ENCODE results near the gene KDM4D. TPM values are rescaled to one million over a fixed set of nuclear protein-coding genes. Genes with fewer than 3 reads are reported as not detected.

Gene KDM4D
- total RNA-seq, 4 donors from 2014 or later: 0.38 to 0.83 (median 0.44) TPM

GRCh38 chr11:94968334-94968958 is 5.1 kb upstream of the KDM4D start:
- Histone ChIP-seq H3K27ac (no peak overlapping the region), H3K27me3 (no peaks in the 10 kb centered on the region), H3K4me1 (peaks cover 6 to 15% (median 9%) of the 10 kb centered on the region in 3 donors), H3K4me3 (no peak overlapping the region), H3K9me3 (no peaks in the 10 kb centered on the region), H3K36me3 (peaks cover 5 to 86% (median 33%) of the 10 kb centered on the region in 3 donors)
- no peak for DNase-seq
- intact Hi-C loops (cut with DNase I): no loop called here
- TF ChIP-seq POLR2A (IDR thresholded peaks at IDR 0.05) (no peak), CTCF (IDR thresholded peaks at IDR 0.05) (peak in 4 of 6 experiments; percentile 30 to 60 (median 50))
- WGBS, 2 donors: 96 to 100% methylated on average over 1 of the region's 1 CpG

- intact Hi-C loops (cut with DNase I): loop anchor here (10.0 kb wide), 1 partner anchor 348 kb away; no protein-coding TSS in a partner anchor
- Histone ChIP-seq H3K36me3 (peaks cover 0 to 43% (median 14%) of the 10 kb centered on the region in 3 donors), H3K4me1 (peaks cover 6 to 21% (median 12%) of the 10 kb centered on the region in 3 donors), H3K9me3 (no peaks in the 10 kb centered on the region), H3K4me3 (peak overlapping the region; percentile 69 to 97 (median 79)), H3K27me3 (no peaks in the 10 kb centered on the region), H3K27ac (peak overlapping the region; percentile 83 to 94 (median 85))
- TF ChIP-seq CTCF (IDR thresholded peaks at IDR 0.05): no peak
- TF ChIP-seq POLR2A (IDR thresholded peaks at IDR 0.05): no peak
- 4 to 12% methylated on average over 3 to 5 of the region's 5 CpGs for WGBS, 2 donors
- DNase-seq: no peak
Observed at GRCh38 chr11:94972700-94973098, 810 bp upstream of the KDM4D start.

- H3K27me3 ChIP-seq: no peaks in the 10 kb centered on the region
- peaks cover 0 to 28% (median 9%) of the 10 kb centered on the region in 3 donors for H3K36me3 ChIP-seq
- no peaks in the 10 kb centered on the region for H3K9me3 ChIP-seq
- no peak for DNase-seq
- intact Hi-C loops (cut with DNase I): loop anchor here (10.0 kb wide), 1 partner anchor 349 kb away; no protein-coding TSS in a partner anchor
- peaks cover 6 to 21% (median 12%) of the 10 kb centered on the region in 3 donors for H3K4me1 ChIP-seq
- 40 to 55% methylated on average over 6 of the region's 6 CpGs for WGBS, 2 donors
- TF ChIP-seq CTCF (IDR thresholded peaks at IDR 0.05): no peak
- peak overlapping the region; percentile 69 to 97 (median 79) for H3K4me3 ChIP-seq
- H3K27ac ChIP-seq: peak overlapping the region in 2 of 4 donors; percentile 85 to 94
Observed at GRCh38 chr11:94974178-94974577, 669 bp downstream of the KDM4D start.

- Histone ChIP-seq H3K27ac (no peak overlapping the region), H3K4me1 (peaks cover 6 to 21% (median 12%) of the 10 kb centered on the region in 3 donors), H3K4me3 (no peak overlapping the region), H3K36me3 (peaks cover 0 to 14% (median 0%) of the 10 kb centered on the region in 3 donors), H3K9me3 (no peaks in the 10 kb centered on the region), H3K27me3 (no peaks in the 10 kb centered on the region)
- intact Hi-C loops (cut with DNase I): loop anchor here (10.0 kb wide), 1 partner anchor 351 kb away; no protein-coding TSS in a partner anchor
- DNase-seq: no peak
- no peak for TF ChIP-seq POLR2A (IDR thresholded peaks at IDR 0.05)
- no peak for TF ChIP-seq CTCF (IDR thresholded peaks at IDR 0.05)
- 79 to 100% methylated on average over 1 of the region's 1 CpG for WGBS, 2 donors
Observed at GRCh38 chr11:94975599-94975998, 2.1 kb downstream of the KDM4D start.

- DNase-seq: no peak
- Histone ChIP-seq H3K27ac (no peak overlapping the region), H3K4me1 (no peaks in the 10 kb centered on the region), H3K27me3 (no peaks in the 10 kb centered on the region), H3K36me3 (no peaks in the 10 kb centered on the region), H3K4me3 (no peak overlapping the region), H3K9me3 (no peaks in the 10 kb centered on the region)
- WGBS, 2 donors: 60 to 71% methylated on average over 4 of the region's 4 CpGs
- intact Hi-C loops (cut with DNase I): no loop called here
- TF ChIP-seq CTCF (IDR thresholded peaks at IDR 0.05) (no peak), POLR2A (IDR thresholded peaks at IDR 0.05) (no peak)
Observed at GRCh38 chr11:94987378-94987777, 13.9 kb downstream of the KDM4D start.

Data from esophagus squamous epithelium (tissue), 5 donors.